Erythroblast (primary cell): Measurements from ENCODE around the gene ADARB2.

Source experiments
- GATA1 ChIP-seq: IDR thresholded peaks from 2 replicates; pipeline ENCODE4 v1.6.1; 2011; ENCODE audit warnings: low read depth, mild to moderate bottlenecking, control low read depth, low read length, moderate library complexity
- POLR2A ChIP-seq: IDR thresholded peaks from 2 replicates; pipeline ENCODE4 v1.6.1; 2011; ENCODE audit warnings: mild to moderate bottlenecking, low read length

GRCh38 chr10:1166828-1167275 is 570.5 kb downstream of the ADARB2 start:
- TF ChIP-seq POLR2A (no peak), GATA1 (no peak)
